ENCODE results near the gene TAF8. TPM values are rescaled to one million over a fixed set of nuclear protein-coding genes. Genes with fewer than 3 reads are reported as not detected.
A peak's percentile ranks its signal among the peaks of the same experiment; 100 is the strongest.

The TAF8 gene
- total and polyA plus RNA-seq, 10 of the 15 experiments (the other 5 are each of a cell fraction or from before 2014, with no cell fraction given) = 11.7 to 30.9 (median 19.9) TPM

DNA sequence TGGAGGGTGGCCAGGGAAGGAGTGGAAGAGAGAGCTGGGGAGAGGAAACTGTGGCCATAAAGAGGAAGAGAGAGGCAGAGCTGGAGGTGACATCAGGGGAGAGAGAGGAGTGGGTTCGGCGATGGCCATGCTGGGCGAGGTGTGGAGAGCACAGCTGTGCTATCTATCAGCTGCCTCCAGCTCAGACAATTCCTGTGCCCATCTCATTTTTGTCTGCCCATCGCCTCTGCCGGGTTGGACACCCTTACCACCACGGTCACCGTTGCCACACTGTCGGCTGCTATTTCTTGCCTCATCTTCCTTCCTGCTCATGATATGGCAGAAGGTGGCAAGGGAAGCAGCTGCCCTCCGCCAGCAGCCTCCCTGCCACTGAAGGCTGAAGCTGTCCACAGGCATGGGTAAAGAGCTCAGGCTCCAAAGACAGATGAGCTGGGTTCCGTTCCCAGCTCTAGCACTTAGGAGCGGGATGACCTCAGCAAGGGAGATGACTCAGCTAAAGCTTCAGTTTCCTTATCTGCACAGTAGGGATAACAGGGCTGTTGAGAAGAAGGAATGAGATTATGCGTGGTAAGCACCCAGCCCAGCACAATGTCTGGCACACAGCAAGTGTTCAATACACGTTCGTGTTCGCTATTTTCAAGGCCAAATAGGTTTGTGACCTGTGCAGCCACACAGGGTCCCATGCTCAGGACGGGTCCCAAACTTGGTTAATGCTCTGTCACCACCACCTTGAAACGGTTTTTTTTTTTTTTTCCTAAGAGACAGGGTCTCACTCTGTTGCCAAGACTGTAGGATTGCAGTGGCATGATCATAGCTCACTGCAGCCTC is 21.9 kb upstream of the TAF8 start (continued):
- no peak for TF ChIP-seq KDM1A (IDR thresholded peaks at IDR 0.05; ENCODE audit: borderline replicate concordance)
- no peak for TF ChIP-seq RAD51 (IDR thresholded peaks at IDR 0.05)
- no peak for TF ChIP-seq FOXK2 (IDR thresholded peaks at IDR 0.05)
- TF ChIP-seq MTA3 (IDR thresholded peaks at IDR 0.05; ENCODE audit: borderline replicate concordance, low read length) = no peak
- no peak for TF ChIP-seq KLF5 (IDR thresholded peaks at IDR 0.05; ENCODE audit: partially characterized antibody)
- TF ChIP-seq, protein P1, sequence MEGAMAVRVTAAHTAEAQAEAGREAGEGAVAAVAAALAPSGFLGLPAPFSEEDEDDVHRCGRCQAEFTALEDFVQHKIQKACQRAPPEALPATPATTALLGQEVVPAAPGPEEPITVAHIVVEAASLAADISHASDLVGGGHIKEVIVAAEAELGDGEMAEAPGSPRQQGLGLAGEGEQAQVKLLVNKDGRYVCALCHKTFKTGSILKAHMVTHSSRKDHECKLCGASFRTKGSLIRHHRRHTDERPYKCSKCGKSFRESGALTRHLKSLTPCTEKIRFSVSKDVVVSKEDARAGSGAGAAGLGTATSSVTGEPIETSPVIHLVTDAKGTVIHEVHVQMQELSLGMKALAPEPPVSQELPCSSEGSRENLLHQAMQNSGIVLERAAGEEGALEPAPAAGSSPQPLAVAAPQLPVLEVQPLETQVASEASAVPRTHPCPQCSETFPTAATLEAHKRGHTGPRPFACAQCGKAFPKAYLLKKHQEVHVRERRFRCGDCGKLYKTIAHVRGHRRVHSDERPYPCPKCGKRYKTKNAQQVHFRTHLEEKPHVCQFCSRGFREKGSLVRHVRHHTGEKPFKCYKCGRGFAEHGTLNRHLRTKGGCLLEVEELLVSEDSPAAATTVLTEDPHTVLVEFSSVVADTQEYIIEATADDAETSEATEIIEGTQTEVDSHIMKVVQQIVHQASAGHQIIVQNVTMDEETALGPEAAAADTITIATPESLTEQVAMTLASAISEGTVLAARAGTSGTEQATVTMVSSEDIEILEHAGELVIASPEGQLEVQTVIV (IDR thresholded peaks at IDR 0.05; ENCODE audit: borderline replicate concordance, partially characterized antibody) = no peak
- TF ChIP-seq, protein P2, sequence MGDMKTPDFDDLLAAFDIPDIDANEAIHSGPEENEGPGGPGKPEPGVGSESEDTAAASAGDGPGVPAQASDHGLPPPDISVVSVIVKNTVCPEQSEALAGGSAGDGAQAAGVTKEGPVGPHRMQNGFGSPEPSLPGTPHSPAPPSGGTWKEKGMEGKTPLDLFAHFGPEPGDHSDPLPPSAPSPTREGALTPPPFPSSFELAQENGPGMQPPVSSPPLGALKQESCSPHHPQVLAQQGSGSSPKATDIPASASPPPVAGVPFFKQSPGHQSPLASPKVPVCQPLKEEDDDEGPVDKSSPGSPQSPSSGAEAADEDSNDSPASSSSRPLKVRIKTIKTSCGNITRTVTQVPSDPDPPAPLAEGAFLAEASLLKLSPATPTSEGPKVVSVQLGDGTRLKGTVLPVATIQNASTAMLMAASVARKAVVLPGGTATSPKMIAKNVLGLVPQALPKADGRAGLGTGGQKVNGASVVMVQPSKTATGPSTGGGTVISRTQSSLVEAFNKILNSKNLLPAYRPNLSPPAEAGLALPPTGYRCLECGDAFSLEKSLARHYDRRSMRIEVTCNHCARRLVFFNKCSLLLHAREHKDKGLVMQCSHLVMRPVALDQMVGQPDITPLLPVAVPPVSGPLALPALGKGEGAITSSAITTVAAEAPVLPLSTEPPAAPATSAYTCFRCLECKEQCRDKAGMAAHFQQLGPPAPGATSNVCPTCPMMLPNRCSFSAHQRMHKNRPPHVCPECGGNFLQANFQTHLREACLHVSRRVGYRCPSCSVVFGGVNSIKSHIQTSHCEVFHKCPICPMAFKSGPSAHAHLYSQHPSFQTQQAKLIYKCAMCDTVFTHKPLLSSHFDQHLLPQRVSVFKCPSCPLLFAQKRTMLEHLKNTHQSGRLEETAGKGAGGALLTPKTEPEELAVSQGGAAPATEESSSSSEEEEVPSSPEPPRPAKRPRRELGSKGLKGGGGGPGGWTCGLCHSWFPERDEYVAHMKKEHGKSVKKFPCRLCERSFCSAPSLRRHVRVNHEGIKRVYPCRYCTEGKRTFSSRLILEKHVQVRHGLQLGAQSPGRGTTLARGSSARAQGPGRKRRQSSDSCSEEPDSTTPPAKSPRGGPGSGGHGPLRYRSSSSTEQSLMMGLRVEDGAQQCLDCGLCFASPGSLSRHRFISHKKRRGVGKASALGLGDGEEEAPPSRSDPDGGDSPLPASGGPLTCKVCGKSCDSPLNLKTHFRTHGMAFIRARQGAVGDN (IDR thresholded peaks at IDR 0.05) = no peak
- TF ChIP-seq TAF1 (IDR thresholded peaks at IDR 0.05; ENCODE audit: borderline replicate concordance, low read depth, low read length) = no peak
- TF ChIP-seq SPI1 (IDR thresholded peaks at IDR 0.05; ENCODE audit: borderline replicate concordance, insufficient read depth, low read depth, low read length) = peak; percentile 56
- no peak for TF ChIP-seq SUPT20H (IDR thresholded peaks at IDR 0.05; ENCODE audit: borderline replicate concordance, control insufficient read depth, low read depth, low read length)
- no peak for TF ChIP-seq POLR2AphosphoS5 (IDR thresholded peaks at IDR 0.05; ENCODE audit: low read length)

Measured in GM12878 (cell line).